Prostate gland (tissue), 2 donors: ENCODE results near the gene C1orf21.
A peak's percentile ranks its signal among the peaks of the same experiment; 100 is the strongest.

ENCODE experiments used
- POLR2A ChIP-seq: fragments of 450-650 bp; IDR thresholded peaks from one replicate; pipeline ENCODE4 v1.6.1; 2016; ENCODE audit warnings: antibody characterized with exemption, mild to moderate bottlenecking
- POLR2AphosphoS5 ChIP-seq: sonication (generic); formaldehyde crosslinking; IDR thresholded peaks from one replicate; pipeline ENCODE4 v1.6.1; 2017; ENCODE audit warnings: antibody characterized with exemption
- TF ChIP-seq, protein P1 (sequence below), 4 experiments: fragments of 200-600 bp in 2 of 4; fragments of 450-650 bp in 2 of 4; sonication (generic) in 2 of 4; IDR thresholded peaks; 1 replicate in 3 of 4; 2 replicates in 1 of 4; pipeline ENCODE4 v1.5.1; 2016 to 2019; ENCODE audit warnings: antibody characterized with exemption in 4 of 4, mild to moderate bottlenecking in 2 of 4, moderate library complexity in 2 of 4

DNA sequence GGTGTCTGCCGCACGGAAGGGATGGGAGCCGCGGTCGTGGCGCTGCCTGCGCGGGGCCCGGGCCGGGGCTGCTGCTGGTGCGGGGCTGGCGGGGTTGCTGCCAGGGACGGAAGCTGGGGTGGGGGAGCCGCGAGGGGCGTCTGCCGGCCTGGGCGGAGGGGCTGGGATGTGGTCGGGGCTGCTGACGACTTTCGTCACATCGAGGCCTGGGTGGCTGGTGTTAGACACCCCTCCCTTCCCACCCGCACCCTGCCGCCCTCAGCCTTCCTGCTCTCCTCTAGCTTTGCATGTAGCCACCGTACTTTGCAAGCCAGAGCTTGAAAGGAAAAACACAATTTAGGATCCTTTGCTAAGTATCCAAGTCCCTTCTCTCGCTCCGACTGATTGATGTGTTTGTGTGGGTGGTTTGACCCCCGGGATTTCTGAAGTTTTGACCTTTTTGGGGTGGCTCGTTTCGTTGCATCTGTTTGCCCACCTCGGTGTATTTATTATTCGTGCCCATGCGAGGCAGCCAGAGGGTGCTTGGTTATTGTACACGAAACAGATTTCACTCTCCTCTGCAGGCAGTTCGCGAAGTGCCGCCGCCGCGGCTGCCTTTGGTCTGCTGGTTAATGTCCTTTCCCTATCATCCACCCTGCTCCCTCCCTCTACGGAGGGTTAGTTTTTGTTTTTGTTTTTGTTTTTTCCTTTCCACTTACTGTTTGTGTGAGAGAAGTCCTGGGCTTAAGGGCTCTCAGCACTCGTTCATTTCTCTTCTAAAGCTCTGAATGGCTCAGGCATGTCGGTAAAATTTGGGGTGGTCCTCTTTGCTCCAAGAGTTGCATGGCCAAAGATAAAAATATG lies 868 bp downstream of the C1orf21 start:
- TF ChIP-seq, protein P1, sequence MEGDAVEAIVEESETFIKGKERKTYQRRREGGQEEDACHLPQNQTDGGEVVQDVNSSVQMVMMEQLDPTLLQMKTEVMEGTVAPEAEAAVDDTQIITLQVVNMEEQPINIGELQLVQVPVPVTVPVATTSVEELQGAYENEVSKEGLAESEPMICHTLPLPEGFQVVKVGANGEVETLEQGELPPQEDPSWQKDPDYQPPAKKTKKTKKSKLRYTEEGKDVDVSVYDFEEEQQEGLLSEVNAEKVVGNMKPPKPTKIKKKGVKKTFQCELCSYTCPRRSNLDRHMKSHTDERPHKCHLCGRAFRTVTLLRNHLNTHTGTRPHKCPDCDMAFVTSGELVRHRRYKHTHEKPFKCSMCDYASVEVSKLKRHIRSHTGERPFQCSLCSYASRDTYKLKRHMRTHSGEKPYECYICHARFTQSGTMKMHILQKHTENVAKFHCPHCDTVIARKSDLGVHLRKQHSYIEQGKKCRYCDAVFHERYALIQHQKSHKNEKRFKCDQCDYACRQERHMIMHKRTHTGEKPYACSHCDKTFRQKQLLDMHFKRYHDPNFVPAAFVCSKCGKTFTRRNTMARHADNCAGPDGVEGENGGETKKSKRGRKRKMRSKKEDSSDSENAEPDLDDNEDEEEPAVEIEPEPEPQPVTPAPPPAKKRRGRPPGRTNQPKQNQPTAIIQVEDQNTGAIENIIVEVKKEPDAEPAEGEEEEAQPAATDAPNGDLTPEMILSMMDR (IDR thresholded peaks at IDR 0.05), result peak in 3 of 4 experiments; percentile 21 to 48 (median 41)
- TF ChIP-seq POLR2A, result no peak
- TF ChIP-seq POLR2AphosphoS5, result peak; percentile 22
